Activated T-cell treated with anti-CD3 and anti-CD28 coated beads for 48 hours (primary cell): ENCODE data around the gene PLEKHG5.
"Not testable (repeated sequence)": the region's sequence is repeated elsewhere in the genome, so short reads cannot be mapped to it uniquely, and the experiment has no call there.

Experiments
- DNase-seq: peaks from one replicate; pipeline ENCODE4 v3.0.0-alpha.2; 2020; ENCODE audit warnings: low read depth

PLEKHG5 gene

GRCh38 chr1:6496890-6497214 is 5.4 kb upstream of the PLEKHG5 start:
- DNase-seq: no peak

GRCh38 chr1:6496365-6496721 is 4.9 kb upstream of the PLEKHG5 start:
- no peak for DNase-seq

GRCh38 chr1:6495540-6496364 is 4.3 kb upstream of the PLEKHG5 start:
- DNase-seq: no peak

- DNase-seq: no peak
These were observed 3.6 kb upstream of the PLEKHG5 start for GRCh38 chr1:6495041-6495441.

- DNase-seq: no peak
These were observed 3.2 kb upstream of the PLEKHG5 start for GRCh38 chr1:6494627-6495026.

DNA sequence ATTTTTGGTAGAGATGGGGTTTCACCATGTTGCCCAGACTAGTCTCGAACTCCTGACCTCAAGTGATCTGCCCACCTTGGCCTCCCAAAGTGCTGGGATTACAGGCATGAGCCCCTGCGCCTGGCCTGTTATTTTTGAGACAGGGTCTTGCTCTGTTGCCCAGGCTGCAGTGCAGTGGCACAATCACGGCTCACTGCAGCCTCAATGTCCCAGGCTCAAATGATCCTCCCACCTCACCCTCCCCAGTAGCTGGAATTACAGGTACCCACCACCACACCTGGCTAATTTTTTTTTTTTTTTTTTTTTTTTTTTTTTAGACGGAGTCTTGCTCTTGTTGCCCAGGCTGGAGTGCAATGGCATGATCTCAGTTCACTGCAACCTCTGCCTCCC is 2.4 kb upstream of the PLEKHG5 start:
- not testable (repeated sequence) for DNase-seq

DNA sequence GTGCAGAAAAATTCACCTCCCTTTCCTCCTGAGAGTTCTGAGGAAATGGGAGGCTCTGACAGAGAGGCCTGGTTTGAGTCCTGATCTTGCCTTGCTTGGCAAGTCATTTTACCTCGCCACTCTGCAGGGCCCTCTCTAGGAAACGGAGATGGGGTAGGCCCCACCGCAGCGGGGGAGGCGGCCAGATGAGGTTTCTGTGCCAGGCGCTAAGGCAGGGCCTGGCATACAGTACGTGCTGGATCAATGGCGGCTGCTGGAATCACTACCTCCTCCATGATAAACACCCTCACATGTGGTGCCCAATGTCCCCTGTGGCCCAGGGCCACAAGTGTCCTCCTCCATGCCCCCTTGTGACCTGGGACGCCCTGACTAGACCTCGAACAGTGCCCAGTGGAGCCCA is 499 bp upstream of the PLEKHG5 start:
- no peak for DNase-seq

DNA sequence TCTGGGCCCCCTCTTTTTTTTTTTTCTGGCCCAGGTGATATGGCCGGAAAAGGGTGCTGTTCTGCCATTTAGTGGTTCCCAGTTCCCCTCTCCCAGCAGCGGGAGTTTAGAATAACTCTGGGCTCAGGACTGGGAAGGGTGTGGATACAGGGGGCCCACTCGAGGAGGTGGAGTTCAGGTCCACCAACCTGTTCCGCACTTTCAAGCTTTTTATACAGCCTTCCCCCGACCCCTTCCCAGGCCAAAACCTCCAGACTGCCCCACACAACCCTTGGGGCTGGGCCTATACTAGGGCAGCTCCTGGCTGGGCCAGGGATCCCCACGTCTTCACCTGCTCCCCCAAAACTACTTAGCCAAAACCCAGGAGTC is 402 bp downstream of the PLEKHG5 start:
- DNase-seq: no peak

GRCh38 chr1:6490181-6491080 is 1.0 kb downstream of the PLEKHG5 start:
- DNase-seq: peak; percentile 67

DNA sequence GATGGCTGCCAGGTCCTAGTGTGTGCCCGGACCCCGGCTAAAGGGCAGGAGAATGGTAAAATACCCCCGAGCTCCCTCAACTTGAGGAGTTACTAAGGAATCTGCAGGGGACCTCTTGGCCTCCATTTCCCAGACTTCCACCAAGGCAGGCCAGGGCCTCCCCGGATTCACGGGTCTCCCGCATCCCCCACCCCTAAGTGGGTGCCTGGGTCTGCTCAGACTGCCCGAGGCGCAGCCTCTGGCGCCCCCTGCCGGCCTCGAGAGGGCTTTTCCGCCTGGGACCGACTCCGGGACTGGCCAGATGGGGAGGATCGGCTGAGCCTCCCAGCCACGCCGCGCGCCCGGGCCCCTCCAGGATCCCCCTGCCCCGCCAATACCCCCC is 1.7 kb downstream of the PLEKHG5 start:
- peak; percentile 77 for DNase-seq

- DNase-seq: no peak
These were observed 2.1 kb downstream of the PLEKHG5 start for GRCh38 chr1:6489383-6489765.

GRCh38 chr1:6488602-6489382 is 2.7 kb downstream of the PLEKHG5 start:
- DNase-seq: no peak

GRCh38 chr1:6487804-6488484 is 3.5 kb downstream of the PLEKHG5 start:
- no peak for DNase-seq

- peak; percentile 84 for DNase-seq
These were observed 4.9 kb downstream of the PLEKHG5 start for GRCh38 chr1:6486433-6487011.

DNA sequence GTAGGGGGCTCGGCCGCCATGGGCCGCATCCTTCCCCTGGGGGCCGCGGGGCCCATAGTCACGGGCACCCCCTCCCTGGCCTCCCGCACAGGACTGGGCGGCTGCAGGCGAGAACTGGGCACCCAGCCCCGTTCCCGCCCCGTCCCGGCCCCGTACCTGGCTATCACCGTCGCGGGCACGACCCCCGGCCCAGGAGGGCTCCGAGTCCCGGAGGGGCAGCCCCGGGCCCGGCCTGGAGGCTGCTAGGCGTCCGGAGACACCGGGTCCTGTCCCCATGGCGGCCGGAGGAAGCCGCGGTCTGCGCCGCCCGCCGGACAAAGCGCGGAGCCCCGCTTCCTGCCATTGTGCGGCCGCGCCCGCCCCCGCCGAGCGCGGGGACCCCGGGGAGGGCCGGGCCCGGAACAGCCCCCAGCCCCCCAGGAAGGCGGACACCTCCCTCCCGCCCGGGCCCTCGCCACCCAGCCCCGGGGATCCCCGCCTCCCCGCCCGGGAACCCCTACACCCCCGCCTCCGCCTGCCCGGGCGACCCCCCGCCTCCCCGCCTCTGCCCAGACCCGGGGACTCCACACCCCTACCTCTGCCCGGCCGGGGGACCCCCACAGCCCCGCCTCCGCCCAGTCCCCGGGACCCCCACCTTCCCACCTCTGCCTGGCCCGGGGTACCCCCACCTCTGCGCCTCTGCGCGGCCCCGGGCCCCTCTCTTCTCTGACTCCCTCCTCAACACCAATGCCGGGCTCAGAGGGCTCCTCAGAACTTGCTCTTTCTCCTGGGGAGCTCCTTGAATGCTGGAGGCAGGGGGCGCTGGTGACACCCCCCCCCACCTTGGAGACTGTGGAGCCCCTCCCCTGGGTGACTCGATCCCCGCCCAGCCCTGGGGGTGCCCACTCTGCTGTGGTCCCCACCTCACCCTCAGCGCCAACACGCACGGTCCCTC is 6.0 kb downstream of the PLEKHG5 start:
- DNase-seq: no peak

DNA sequence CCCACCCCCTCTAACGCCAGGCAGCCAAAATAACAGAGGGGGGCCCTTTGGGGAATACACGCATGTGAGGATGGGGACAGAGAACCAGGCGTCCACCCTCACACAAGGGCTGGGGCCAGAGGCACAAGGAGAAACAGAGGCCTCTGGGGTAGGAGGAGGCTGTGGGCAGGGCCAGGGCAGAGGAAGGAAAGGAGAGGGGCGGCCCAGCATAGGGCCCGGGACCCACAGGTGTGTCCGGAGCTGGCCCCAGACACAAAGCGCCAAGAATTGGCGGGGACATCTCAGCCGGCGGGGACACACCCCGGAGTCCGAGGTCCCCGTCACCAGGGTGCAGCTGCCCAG is 6.7 kb downstream of the PLEKHG5 start:
- DNase-seq: no peak

DNA sequence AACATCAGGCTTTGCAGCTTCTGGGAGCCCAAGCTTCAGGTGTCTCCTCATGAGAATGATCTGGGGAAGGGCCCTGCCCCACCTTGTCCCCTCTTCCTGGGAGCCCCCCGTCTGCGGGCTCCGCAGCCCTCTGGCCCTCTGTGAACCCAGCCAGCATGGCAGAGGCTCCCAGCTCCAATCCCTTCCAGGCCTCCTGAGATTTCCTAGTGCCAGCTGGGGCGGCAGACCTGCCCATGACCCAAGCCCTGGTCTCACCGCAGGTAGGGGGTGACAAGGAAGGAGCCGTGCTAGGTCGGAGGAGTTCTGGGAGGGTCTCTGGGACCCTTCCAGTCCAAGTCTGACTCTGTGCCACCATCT is 7.7 kb downstream of the PLEKHG5 start:
- no peak for DNase-seq

- no peak for DNase-seq
These were observed 8.3 kb downstream of the PLEKHG5 start for GRCh38 chr1:6483017-6483760.

DNA sequence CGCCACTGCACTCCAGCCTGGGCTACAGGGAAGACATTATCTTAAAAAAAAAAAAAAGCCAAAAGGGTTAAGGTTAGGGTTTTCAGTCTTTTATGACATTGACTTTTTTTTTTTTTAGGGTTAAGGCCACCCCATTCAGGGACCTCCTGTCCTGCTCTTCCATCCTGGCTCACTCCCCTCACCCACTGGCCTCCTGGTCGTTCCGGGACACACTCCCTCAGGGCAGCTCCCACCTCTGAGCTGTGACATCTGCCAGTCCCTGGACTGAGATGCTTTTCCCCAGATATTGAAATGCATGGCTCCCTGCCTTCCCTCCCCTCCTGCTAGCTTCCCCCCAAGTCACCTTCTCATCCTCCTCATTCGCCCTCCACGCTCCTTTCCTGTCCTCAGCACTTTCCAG is 9.6 kb downstream of the PLEKHG5 start:
- DNase-seq: no peak
